HG03558 (cell line): ENCODE measurements around the gene ULK1.
"Not testable (repeated sequence)": the region's sequence is repeated elsewhere in the genome, so short reads cannot be mapped to it uniquely, and the experiment has no call there.

Experiments used
- ATAC-seq: cut with Tn5 transposase; IDR thresholded peaks from one replicate; pipeline ENCODE4 v1.9.1; 2021; ENCODE audit warnings: moderate number of reproducible peaks; ENCODE audit not compliant: unreplicated experiment; ENCODE audit errors: extremely low read depth

The ULK1 gene

GRCh38 chr12:131861261-131862083 lies 33.0 kb upstream of the ULK1 start:
- ATAC-seq, result no peak

GRCh38 chr12:131862084-131862441 lies 32.4 kb upstream of the ULK1 start:
- ATAC-seq, result no peak

DNA sequence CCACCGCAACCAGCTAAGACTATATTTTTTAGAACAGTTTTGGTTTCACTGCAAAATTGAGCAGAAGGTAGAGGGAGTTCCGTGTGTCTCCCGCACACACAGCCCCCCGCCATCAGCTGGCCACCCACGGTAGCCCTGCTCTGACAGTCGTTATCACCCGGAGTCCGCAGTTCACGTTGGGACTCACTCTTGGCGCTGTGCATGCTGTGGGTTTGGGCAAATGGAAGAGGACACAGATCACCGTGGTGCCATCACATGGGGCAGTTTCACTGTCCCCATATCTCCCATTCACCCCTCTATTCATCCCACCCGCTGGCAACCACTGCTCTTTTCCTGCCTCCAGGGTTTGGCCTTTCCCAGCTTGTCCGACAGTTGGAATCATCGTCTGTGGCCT lies 31.8 kb upstream of the ULK1 start:
- ATAC-seq, result no peak

DNA sequence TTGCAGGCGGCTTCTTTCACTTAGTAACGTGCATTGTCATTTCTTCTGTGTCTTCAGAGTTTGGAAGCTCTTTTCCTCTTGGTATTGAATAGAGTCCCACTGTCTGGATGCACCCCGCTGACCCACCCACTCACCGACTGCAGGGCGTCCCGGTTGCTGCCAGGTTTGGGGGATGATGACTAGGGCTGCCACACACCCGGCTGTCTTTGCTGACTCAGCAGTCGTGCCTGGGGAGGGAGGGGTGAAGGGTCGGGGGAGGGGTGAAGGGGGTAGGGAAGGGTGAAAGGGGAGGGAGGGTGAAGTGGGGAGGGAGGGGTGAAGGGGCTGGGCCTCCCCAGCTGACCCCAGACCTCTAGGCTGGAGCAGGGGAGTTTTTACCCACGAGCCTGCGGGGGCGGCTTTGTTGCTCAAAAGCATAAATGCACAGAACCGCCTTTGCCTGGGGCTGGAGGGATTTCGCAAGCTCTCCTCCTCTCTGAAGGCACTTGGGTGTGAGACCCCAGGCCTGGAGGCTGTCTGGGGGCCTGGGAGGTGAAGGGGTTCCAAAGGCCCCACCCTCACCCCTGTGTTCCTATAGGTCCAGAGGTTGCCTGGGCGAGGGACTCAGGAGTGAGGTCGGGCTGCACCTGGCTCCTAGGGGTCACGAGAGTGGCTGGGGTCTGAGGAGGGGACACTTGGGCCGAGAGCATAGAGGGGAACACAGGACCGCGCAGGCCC lies 31.3 kb upstream of the ULK1 start:
- ATAC-seq, result no peak

DNA sequence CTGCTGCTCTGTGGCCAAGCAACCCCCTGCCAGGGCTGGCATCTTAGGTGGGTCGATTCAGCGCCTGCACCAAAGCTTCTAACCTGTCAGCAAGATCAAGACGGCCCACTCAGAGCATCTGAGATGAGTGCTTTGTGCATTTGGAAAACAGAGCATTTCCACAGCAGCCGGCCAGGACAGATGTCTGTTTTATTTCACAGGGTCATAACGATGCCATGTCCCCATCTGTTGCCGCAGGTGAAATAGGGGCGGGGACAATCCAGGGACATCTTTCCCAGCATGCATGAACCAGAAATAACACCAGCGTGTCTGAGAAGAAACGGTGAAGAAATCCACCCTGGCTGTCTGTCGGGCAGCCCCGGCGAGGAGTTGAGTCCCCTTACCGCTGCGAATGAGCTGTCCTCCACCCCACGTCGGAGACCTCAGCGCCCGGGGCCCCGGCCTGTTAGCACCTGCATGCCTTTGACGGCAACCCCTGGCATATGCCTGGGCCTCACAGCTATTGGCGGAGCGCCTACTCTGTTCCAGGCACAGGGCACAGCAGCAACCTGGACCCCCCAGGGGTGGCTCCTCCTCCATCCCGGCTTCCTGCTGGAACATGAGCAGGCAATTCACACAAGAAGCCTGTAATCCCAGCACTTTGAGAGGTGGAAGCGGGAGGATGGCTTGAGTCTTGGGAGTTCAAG lies 30.6 kb upstream of the ULK1 start:
- no peak for ATAC-seq

- no peak for ATAC-seq
Measured at GRCh38 chr12:131864469-131864868, 30.0 kb upstream of the ULK1 start.

DNA sequence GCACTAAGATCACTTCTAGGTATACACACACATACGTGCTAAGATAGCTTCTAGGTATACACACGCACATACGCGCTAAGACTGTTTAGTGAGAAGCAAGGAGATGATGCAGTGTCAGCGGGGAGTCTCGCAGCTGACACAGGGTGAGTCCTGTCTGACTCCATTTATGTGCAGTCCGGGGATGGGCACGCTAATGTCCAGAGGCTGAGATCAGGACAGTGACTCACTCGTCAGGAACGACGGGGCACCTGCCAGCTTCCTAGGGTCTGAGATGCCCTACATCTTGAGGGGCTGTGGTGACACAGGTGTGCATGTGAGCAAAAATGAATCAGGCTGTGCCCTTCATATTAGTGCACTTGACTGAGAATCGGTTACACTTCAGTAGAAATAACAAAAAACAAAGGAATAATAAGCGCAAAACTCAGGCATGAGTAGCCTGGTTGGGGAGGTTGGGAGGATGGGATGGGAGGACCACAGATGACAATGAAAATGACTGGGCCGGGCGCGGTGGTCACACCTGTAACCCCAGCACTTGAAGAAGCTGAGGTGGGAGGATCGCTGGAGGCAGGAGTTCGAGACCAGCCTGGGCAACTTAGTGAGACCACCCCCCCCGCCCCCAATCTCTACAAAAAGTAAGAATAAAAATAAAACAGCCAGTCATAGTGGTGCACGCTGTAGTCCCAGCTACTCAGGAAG lies 29.1 kb upstream of the ULK1 start:
- no peak for ATAC-seq

DNA sequence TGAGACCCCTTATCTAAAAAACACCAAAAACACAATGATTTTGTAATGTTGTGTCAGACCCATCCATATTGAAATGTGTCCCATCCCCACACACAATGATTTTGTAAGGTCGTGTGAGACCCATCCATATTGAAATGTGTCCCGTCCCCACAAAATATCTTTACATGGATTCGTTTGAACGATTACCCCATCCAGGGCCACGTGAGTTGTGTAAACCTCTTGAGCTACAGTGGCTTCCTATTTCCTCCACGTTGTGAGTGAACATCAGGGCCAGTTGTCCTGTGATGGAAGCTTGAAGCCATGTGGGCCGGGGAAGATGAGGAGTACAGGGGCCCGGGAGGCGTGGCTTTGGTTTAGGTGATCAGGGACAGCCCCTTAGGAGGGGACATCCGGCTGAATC lies 27.0 kb upstream of the ULK1 start:
- no peak for ATAC-seq

GRCh38 chr12:131867891-131868675 lies 26.3 kb upstream of the ULK1 start:
- no peak for ATAC-seq

GRCh38 chr12:131869871-131870418 lies 24.5 kb upstream of the ULK1 start:
- ATAC-seq, result no peak

DNA sequence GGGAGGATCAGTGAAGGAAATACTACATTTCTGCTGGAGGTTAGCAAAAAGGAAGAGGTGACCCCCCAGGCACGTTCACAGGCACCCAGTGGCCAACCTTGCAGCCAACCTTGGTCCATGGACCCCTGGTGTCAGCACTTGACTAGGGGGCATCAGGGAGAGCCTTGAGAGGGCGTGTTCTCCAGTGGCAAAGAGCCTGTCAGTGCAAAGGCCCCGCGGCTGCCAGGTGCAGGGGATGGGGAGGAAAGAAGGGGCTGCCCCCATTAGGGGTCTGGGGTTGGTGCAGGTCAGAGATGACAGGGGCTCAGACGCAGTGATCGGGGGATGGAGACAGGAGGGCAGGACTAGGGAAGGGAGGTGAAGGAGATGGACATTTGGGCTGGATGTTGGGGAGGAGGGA lies 22.7 kb upstream of the ULK1 start:
- no peak for ATAC-seq

DNA sequence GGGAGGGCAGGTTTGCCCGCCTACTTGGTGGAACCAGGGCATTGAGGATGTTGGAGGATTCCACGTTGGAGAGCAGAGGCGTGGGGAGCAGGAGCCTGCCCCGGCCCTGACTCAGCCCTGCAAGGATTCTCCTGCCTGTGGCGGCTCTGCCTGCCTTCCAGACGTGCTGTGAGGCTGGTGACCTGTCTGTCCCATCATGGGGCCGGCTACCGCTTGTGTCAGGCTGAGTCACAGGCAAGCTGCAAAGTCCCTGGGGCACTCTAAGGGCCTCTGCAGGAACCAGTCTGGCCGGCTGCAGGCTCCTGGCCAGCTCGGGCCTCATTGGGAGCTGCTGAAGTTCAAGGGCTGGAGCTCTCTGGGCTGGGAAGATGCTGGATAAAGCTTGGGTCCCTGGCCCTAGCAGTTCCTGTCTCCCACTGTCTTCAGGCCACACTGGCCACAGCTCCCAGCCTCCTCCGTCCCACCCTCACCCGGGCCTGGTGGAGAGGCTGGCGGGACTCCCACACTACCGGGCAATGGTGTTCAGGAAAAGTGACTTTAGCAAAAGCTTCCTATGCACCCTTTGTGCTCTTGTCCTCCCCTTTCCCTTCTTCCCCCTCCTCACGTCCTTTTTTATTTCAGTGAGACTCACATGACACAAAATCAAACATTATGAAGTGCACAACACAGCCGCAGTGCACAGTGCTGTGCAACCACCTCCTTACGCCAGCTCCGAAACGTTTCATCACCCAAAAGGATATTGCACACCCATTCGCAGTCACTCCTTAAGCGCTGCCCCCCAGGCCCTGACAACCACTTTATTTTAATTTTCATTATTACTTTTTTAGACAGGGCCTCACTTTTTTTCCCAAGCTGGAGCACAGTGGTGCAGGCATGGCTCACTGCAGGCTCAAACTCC lies 22.0 kb upstream of the ULK1 start:
- no peak for ATAC-seq

GRCh38 chr12:131873293-131873692 lies 21.1 kb upstream of the ULK1 start:
- ATAC-seq, result no peak

- ATAC-seq, result not testable (repeated sequence)
Measured at GRCh38 chr12:131874972-131875371, 19.4 kb upstream of the ULK1 start.

- ATAC-seq, result not testable (repeated sequence)
Measured at GRCh38 chr12:131877216-131877615, 17.2 kb upstream of the ULK1 start.

GRCh38 chr12:131878436-131878835 lies 16.0 kb upstream of the ULK1 start:
- ATAC-seq, result not testable (repeated sequence)

DNA sequence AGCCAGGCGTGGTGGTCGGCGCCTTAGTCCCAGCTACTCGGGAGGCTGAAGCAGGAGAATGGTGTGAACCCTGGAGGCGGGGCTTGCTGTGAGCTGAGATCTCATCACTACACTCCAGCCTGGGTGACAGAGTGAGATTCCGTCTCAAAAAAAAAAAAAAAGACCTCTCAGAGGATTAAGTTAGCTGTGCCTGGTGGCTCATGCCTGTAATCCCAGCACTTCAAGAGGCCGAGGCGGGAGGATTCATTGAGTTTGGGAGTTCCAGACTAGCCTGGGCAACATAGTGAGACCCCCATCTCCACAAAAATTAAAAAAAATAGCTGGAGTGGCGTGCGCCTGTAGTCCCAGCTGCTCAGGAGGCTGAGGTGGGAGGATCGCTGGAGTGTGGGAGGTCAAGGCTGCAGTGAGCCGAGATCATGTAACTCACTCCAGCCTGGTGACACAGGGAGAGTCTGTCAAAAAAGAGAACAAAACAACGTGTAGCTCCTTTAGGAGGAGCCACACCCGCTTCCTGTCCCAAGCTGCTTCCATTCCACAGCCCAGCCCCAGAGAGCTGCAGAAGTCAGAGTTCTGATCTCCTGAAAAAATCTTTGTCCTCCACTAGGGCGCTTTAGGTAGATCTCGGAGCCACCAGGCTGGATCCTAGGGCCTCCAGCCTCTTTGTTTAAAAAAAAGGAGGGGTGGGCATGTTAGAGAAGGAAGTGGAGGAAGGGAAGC lies 11.5 kb upstream of the ULK1 start:
- no peak for ATAC-seq

DNA sequence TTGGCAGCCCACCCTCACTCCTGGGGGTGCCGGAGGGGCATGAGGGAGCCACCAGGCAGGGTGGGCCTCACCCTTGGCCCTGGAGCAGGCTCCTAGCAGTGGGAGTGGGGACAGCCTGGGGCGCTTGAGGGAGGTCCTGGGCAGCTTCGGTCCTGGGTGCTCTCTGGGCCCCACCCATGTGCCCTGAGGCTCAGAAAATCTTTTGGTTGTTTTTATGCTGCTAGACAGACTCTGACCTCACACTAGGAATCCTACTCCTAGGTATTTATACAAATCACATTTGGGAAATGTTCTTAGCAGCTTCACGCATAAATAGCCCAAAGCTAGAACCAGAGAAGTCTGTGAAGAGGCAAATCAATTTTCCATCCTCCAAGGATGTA lies 10.9 kb upstream of the ULK1 start:
- ATAC-seq, result no peak
